Endodermal cell (in vitro differentiated cells): ENCODE results near the gene SDR42E1. TPM values are rescaled to one million over a fixed set of nuclear protein-coding genes. Genes with fewer than 3 reads are reported as not detected.

Source experiments
- DNase-seq: peaks from one replicate; pipeline ENCODE4 v3.0.0-alpha.2; 2017
- H3K27ac ChIP-seq: 2 replicates; pipeline ENCODE4 v1.5.1; 2013; ENCODE audit warnings: mild to moderate bottlenecking, low read depth, low read length, moderate library complexity
- H3K27me3 ChIP-seq: 2 replicates; pipeline ENCODE4 v1.6.1; 2013; ENCODE audit warnings: mild to moderate bottlenecking, low read length, moderate library complexity; ENCODE audit not compliant: insufficient read depth, control insufficient read depth, poor library complexity, severe bottlenecking
- H3K36me3 ChIP-seq: 2 replicates; pipeline ENCODE4 v1.7.0; 2013; ENCODE audit warnings: mild to moderate bottlenecking, low read length, moderate library complexity; ENCODE audit not compliant: control insufficient read depth, insufficient read depth
- H3K4me1 ChIP-seq: one replicate; pipeline ENCODE4 v1.7.0; 2013; ENCODE audit warnings: low read length; ENCODE audit not compliant: control insufficient read depth, insufficient read depth
- H3K4me3 ChIP-seq: 2 replicates; pipeline ENCODE4 v1.5.1; 2013; ENCODE audit warnings: mild to moderate bottlenecking, low read length, moderate library complexity
- H3K9ac ChIP-seq: 2 replicates; pipeline ENCODE4 v1.6.1; 2013; ENCODE audit warnings: mild to moderate bottlenecking, low read length, moderate library complexity; ENCODE audit not compliant: poor library complexity, severe bottlenecking; ENCODE audit errors: extremely low read depth
- H3K9me3 ChIP-seq: 2 replicates; pipeline ENCODE4 v1.6.1; 2013; ENCODE audit warnings: mild to moderate bottlenecking, low read length, moderate library complexity; ENCODE audit not compliant: control insufficient read depth
- H3K27ac Mint-ChIP-seq: 2 replicates; pipeline ENCODE4 v1.8.0; 2020; ENCODE audit warnings: mixed read lengths
- H3K27me3 Mint-ChIP-seq: 2 replicates; pipeline ENCODE4 v1.8.0; 2021; ENCODE audit warnings: mild to moderate bottlenecking, mixed read lengths; ENCODE audit not compliant: insufficient read depth
- H3K36me3 Mint-ChIP-seq: 2 replicates; pipeline ENCODE4 v1.8.0; 2020; ENCODE audit warnings: low read depth, mixed read lengths
- H3K4me1 Mint-ChIP-seq: 2 replicates; pipeline ENCODE4 v1.8.0; 2020; ENCODE audit warnings: mixed read lengths
- H3K4me3 Mint-ChIP-seq: 2 replicates; pipeline ENCODE4 v1.8.0; 2020; ENCODE audit warnings: mild to moderate bottlenecking, moderate library complexity, mixed read lengths
- H3K9me3 Mint-ChIP-seq: 2 replicates; pipeline ENCODE4 v1.8.0; 2020; ENCODE audit warnings: mild to moderate bottlenecking, mixed read lengths
- WGBS, 2 experiments: methylation state at CpG; one replicate each; pipeline versions ENCODE4 v1.1.5 to v1.1.7; 2013; ENCODE audit warnings: missing lambda C conversion rate in 2 of 2, mixed read lengths in 1 of 2; ENCODE audit not compliant: insufficient coverage in 1 of 2, insufficient read length in 1 of 2; 5-methylcytosine and 5-hydroxymethylcytosine counted together
- total RNA-seq, 2 donors: library from RNA; stranded (reverse); fragmentation: NEBNext Ultra II Directional in 1 of 2; extraction: Animal tissue kit (Norgen Biotek cat#: 25700) in 1 of 2; gene quantifications; 2 replicates in 1 of 2; 3 replicates in 1 of 2; pipeline ENCODE4 v1.2.1, GENCODE V29; 2021
- TF ChIP-seq, protein P1 (sequence below): fragments of 200-600 bp; sonication (generic); conservative IDR thresholded peaks from 2 replicates; pipeline ENCODE4 v1.5.0; 2021; ENCODE audit warnings: antibody characterized with exemption, mild to moderate bottlenecking

The SDR42E1 gene
- total RNA-seq, 2 donors from 2014 or later, result 0.15 TPM; not detected in 1

DNA sequence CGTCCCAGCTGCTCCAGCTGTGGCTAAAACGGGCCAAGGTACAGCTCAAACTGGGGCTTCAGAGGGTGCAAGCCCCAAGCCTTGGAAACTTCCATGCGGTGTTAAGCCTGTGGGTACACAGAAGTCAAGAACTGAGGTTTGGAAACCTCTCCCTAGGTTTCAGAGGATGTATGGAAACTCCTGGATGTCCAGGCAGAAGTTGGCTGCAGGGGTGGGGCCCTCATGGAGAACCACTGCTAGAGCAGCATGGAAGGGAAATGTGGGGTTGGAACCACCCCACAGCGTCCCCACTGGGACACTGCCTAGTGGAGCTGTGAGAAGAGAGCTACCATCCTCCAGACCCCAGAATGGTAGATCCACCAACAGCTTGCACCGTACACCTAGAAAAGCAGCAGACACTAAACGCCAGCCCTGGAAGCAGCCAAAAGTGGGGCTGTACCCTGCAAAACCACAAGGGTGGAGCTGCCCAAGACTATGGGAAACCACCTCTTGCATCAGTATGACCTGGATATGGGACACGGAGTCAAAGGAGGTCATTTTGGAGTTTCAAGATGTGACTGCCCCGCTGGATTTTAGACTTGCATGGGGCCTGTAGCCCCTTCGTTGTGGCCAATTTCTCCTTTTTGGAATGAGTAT is 2.2 kb downstream of the SDR42E1 start:
- Histone ChIP-seq H3K36me3 (no peaks in the 10 kb centered on the region), H3K27ac (no peak overlapping the region), H3K9ac (no peak overlapping the region), H3K27me3 (no peaks in the 10 kb centered on the region), H3K4me3 (no peak overlapping the region), H3K9me3 (peaks cover 25% of the 10 kb centered on the region), H3K4me1 (no peaks in the 10 kb centered on the region)
- Mint-ChIP-seq H3K27me3 (peaks cover 2% of the 10 kb centered on the region), H3K9me3 (peaks cover 44% of the 10 kb centered on the region), H3K36me3 (peaks cover 4% of the 10 kb centered on the region), H3K4me3 (no peak overlapping the region), H3K4me1 (peaks cover 5% of the 10 kb centered on the region), H3K27ac (no peak overlapping the region)
- TF ChIP-seq, protein P1, sequence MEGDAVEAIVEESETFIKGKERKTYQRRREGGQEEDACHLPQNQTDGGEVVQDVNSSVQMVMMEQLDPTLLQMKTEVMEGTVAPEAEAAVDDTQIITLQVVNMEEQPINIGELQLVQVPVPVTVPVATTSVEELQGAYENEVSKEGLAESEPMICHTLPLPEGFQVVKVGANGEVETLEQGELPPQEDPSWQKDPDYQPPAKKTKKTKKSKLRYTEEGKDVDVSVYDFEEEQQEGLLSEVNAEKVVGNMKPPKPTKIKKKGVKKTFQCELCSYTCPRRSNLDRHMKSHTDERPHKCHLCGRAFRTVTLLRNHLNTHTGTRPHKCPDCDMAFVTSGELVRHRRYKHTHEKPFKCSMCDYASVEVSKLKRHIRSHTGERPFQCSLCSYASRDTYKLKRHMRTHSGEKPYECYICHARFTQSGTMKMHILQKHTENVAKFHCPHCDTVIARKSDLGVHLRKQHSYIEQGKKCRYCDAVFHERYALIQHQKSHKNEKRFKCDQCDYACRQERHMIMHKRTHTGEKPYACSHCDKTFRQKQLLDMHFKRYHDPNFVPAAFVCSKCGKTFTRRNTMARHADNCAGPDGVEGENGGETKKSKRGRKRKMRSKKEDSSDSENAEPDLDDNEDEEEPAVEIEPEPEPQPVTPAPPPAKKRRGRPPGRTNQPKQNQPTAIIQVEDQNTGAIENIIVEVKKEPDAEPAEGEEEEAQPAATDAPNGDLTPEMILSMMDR, result no peak
- no peak for DNase-seq
- 92 to 100% methylated on average over 4 to 9 of the region's 9 CpGs for WGBS, 2 experiments

DNA sequence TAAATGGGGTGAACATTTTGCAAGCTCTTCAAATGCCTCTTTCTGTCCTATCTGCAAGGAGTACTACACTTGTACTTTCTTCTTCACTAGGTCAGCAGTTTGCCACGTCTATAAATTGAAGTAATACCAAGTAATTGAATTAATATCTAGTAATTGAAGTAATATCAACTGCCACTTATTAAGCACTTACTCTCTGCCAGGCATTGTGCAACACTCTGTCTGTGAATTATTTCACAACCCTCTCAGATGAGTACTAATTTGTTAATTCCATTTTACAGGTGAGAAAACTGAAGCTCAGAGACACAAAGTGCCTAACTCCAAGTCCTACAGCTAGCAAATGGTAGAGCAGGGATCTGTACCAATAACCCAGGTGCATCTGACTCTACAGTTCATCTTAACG is 4.1 kb downstream of the SDR42E1 start:
- Mint-ChIP-seq H3K9me3 (peaks cover 44% of the 10 kb centered on the region), H3K36me3 (peaks cover 4% of the 10 kb centered on the region), H3K4me3 (no peak overlapping the region), H3K27me3 (peaks cover 2% of the 10 kb centered on the region), H3K27ac (no peak overlapping the region), H3K4me1 (peaks cover 5% of the 10 kb centered on the region)
- H3K36me3 ChIP-seq, result no peaks in the 10 kb centered on the region
- no peaks in the 10 kb centered on the region for H3K4me1 ChIP-seq
- H3K4me3 ChIP-seq, result no peak overlapping the region
- TF ChIP-seq, protein P1, result no peak
- DNase-seq, result no peak
- H3K9ac ChIP-seq, result no peak overlapping the region
- H3K27me3 ChIP-seq, result no peaks in the 10 kb centered on the region
- H3K27ac ChIP-seq, result no peak overlapping the region
- WGBS, 2 experiments, result 92 to 100% methylated on average over 1 of the region's 2 CpGs
- H3K9me3 ChIP-seq, result peaks cover 25% of the 10 kb centered on the region

DNA sequence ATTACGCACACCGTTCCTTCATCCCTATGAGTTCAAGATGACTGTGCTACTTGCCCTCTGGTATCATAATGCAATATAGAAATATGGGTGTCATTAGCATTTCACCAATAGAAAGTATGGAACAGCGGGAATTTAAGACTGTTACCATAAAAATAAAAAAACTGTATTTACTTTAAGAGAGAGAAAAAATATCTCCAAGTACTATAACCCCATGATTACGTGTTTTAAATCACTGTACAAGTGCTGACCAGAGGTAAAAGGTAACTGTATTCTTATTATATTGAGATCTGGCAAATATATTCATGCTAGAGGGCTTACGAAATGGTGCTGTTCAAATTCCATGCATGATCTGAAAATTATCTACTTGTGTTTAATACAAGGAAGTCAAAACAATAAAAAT is 5.2 kb downstream of the SDR42E1 start:
- Histone ChIP-seq H3K27ac (no peak overlapping the region), H3K9me3 (peaks cover 25% of the 10 kb centered on the region), H3K27me3 (no peaks in the 10 kb centered on the region), H3K4me3 (no peak overlapping the region), H3K4me1 (no peaks in the 10 kb centered on the region), H3K9ac (no peak overlapping the region), H3K36me3 (no peaks in the 10 kb centered on the region)
- H3K27ac Mint-ChIP-seq, result no peak overlapping the region
- peaks cover 5% of the 10 kb centered on the region for H3K4me1 Mint-ChIP-seq
- TF ChIP-seq, protein P1, result no peak
- DNase-seq, result no peak
- H3K4me3 Mint-ChIP-seq, result no peak overlapping the region
- peaks cover 39% of the 10 kb centered on the region for H3K9me3 Mint-ChIP-seq
- no peaks in the 10 kb centered on the region for H3K27me3 Mint-ChIP-seq
- H3K36me3 Mint-ChIP-seq, result peaks cover 4% of the 10 kb centered on the region
- WGBS, 2 experiments, result 100% methylated on average over 3 of the region's 5 CpGs; no CpG with 5 or more reads in 1 of the 2 experiments
